HG03196 (cell line): Measurements from ENCODE around the gene TCAP.

Source experiments
- ATAC-seq: cut with Tn5 transposase; IDR thresholded peaks from one replicate; pipeline ENCODE4 v1.9.1; 2021; ENCODE audit not compliant: unreplicated experiment

Gene TCAP

DNA sequence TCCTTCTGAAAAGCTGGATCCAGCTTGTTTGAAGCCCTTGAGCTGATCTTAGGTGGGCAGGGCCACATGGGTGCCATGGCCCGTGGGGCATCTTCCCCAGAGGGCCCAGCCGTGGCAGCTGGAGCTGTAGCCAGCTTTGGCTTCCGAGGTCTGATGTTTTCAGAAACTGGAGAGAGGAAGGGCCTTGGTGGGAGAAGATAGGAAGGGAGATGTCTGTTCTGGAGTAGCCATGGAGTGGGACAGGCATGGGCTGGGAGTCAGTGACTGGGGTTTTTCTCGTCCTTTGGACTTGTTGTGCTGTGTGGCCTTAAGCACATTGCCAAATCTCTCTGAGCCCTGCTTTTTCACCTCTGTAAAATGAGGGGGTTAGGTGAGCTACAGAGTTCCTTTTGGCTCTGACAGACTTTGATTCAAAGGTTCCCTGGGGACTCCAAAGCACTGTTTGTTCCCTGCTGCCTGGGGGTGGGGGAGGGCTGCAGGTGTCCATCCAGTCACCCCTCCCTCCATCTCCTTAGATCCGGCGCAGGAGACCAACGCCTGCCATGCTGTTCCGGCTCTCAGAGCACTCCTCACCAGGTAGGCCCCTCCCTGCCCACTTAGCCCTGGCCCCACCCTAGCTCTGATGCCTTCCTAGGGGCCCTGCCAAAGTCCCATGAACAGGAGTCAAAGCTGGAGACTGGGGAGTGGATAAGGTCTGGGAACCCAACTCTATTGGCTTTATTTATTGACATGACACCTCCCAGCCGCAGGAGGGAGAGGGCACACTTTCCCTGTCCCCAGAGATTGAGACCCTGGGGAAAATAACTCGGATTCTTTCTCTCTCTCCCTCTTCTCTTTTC, 36.3 kb upstream of the TCAP start:
- no peak for ATAC-seq

DNA sequence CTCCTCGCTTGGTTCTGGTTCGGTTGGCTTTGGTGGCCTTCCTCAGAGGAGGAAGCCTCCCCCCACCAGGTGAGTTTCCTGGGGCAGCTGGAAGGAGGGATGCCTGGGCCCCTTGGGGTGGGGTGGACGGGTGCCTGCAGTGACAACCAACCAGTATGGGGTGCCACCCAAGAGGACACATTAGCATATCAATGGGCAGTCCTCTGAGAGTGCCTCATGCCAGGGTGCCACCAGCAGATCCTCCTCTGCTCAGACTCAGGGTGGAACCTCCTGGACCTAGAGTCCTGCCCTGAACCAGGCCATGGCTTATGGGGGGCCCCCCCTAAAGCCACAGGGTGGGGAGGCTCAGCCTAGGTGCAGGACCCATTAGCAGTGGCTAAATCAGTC, 35.7 kb upstream of the TCAP start:
- no peak for ATAC-seq

DNA sequence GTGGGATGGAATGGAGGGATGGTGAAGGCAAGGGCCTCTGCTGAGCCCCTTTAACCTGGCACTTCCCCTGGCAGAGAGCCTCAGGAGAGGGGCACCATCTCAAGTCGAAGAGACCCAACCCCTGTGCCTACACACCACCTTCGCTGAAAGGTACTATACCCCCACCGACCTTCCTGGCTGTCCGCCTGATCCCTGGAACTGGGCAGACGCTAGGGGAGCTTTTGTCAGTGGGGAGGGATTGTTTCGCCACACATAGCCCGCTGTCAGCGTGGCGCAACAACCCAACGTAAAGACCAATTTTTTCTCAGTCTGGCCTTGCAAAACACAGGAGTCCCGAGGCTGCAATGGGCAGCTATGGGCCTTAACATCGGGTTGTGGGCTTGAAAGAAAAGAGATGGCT, 35.3 kb upstream of the TCAP start:
- no peak for ATAC-seq

DNA sequence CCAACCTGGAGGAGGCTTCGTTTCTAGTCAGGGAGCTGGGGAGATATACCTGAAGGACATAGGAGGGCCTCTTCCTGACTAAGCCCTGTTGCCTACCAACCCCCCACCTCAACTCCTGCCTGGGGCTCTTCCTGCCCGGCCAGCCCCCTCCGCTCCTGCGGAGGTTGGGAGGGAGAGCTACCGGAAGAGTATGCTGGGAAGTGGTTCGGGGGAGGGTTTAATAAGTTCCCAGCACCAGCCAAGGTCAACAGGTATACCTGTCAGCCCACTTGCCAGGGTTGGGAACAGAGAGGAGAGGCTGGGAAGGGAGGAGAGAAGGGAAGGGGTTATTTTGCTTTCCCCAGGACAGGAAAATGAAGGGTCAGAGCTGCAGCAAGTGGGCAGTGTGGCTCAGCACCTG, 33.7 kb upstream of the TCAP start:
- no peak for ATAC-seq

DNA sequence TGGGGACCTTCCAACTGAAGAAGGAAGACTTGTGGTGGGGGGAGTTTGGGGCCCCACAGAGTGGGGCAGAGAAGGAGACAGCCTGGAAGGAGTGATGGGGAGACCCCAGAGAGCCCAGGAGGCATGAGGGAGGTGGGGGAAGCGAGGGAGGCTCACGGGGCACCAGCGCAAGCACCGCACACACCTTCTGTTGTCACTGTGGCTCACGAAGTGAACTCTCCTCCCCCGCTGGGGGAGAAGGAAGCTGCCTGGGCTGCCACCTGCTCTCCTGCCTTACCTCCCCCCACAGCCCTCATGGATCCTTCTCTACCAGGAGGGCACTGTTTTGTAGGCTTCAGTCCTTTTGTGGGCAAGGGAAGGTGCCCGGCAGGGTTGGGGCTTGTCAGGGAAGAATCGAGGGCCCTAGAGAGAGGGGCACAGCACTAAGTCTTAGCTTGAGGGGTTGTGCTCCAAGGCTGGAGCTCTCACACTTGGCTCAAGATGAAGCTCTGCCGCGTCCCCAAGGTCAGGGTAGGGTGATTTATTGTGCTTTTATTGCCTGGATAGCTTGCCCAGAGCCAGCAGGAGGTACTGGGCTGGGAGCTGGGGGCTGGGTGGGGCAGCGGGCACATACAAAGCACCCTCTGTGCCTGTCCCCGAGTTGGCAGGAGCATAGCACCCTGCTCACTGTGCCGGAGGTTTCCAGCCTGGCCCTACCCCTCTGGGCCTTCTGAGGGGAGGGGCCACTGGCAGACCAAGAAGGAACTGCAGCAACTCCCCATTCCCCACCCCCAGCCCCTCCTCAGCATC, 32.8 kb upstream of the TCAP start:
- ATAC-seq: no peak

DNA sequence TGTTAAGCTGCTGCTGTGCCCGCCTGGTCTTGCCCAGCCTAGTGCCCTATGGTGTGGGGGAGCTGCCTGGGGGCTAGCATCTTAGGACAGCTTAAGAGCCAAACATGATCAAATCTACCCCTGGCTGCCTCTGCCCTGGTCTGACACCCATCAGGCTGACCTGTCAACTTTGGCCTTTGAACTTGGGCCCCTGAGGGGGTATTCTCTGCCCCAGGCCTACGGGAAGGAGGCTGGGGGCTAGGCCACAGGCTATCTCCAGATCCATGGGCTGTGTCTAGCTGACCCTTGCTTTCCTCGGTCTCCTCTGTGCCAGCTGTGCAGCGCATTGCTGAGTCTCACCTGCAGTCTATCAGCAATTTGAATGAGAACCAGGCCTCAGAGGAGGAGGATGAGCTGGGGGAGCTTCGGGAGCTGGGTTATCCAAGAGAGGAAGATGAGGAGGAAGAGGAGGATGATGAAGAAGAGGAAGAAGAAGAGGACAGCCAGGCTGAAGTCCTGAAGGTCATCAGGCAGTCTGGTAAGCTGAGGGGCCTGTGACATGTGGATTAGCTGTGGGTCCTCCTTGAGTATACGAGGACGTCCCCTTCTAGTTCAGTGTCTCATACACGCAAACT, 31.5 kb upstream of the TCAP start:
- ATAC-seq: no peak

DNA sequence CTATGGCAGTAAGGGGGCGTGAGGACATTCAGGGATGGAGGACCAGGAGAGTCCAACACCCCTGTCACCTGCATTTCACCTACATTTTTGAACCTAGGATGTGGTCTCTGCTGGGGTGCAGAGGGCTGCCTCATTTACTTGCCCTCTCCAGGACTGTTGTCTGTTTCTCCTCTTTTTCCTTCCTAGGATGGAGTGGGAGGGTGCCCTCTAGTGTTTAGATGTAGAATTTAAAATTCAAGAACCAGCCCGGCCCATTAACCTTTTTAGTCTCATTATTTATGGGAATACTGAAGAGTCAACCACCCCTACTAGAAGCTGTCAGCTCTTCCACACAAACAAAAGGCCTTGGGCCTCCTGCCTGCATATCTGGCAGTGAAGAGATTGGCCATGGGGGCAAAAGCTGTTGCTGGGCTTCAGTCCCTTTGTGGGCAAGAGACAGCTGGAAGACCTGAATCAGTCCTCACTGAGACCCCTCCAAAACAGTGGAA, 30.7 kb upstream of the TCAP start:
- no peak for ATAC-seq

DNA sequence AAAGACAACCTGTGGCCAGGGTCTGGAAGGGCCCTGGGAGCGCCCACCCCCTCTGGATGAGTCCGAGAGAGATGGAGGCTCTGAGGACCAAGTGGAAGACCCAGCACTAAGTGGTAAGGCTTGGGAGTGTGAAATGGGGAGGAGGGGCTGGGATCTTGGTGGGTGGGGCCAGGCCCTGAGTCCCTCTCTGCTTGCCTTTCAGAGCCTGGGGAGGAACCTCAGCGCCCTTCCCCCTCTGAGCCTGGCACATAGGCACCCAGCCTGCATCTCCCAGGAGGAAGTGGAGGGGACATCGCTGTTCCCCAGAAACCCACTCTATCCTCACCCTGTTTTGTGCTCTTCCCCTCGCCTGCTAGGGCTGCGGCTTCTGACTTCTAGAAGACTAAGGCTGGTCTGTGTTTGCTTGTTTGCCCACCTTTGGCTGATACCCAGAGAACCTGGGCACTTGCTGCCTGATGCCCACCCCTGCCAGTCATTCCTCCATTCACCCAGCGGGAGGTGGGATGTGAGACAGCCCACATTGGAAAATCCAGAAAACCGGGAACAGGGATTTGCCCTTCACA, 29.5 kb upstream of the TCAP start:
- ATAC-seq: no peak

DNA sequence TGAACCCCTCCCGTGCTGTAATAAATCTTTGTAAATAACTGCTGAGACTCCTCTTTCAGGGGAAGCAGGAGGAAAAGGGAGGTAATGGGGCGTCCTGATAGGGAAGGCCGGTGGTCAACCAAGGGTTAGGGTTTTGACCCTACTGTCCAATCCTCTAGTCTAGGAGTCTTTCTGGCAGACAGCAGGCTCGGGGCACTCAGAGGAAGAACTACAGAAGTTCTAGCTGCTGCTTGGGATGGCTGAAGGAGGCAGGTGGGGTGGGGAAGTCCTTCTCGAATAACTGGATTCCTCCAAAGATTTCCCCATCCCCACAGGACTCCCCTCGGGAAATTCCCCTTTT, 28.6 kb upstream of the TCAP start:
- peak; percentile 3 for ATAC-seq

DNA sequence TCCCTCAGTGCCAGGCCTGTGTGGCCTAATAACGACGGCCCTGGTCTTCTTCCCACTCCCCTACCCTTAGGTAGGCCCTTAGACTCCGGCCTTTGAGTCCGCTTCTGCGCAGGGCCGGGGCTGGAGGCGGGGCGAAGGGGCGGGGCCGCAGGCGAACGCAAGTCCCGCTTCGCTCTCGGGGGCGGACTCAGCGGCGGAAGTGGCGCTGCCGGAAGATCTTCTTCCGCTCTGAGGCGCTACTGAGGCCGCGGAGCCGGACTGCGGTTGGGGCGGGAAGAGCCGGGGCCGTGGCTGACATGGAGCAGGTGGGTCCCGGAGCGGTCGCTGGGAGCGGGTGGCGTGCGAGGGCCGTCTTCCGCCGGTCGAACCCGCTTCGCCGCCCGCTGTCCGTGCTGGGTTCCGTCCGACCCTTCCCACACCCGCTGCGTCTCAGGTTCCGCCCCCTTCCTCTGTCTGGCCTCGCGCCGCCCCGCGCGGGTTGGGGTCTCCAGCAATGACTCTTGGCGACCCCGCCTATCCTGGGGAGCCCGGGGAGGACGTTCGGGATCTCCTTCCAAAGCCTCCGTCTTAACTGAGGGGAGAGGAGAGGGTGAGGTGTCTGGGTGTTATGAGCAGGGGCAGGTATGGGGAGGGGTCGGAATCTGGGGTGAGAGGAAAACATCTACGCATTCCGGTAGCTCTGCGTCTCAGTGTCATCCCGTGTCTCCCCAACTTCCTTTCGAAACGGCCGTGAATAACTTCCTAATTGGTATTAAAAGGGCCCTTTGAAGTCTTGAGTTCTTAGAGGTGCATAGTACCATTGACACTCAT, 28.0 kb upstream of the TCAP start, which contains the start of gene STARD3:
TSS of gene STARD3 (plus strand) at position 218 of the 810 bp plus-strand sequence. CDS start 16,388 bp downstream, outside the sequence.
- peak; percentile 65 for ATAC-seq

DNA sequence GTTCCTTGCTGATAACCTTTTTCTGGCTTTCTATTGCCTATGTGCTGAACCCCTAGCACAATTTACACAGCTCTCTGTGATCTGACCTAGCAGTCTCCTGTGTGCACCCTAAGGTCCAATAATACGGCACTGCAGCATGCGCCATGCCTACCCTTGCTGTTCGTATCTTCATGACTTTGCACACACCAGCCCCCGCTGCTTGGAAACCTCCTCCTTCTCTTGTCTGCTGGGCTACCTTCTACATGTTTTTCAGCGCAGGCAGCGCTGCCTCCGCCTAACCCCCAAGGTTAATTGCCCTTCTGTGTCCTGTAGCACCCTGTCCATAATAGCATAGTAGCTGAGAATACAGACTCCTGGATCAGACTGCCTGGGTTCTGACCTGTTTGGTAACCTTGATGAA, 26.8 kb upstream of the TCAP start:
- no peak for ATAC-seq

DNA sequence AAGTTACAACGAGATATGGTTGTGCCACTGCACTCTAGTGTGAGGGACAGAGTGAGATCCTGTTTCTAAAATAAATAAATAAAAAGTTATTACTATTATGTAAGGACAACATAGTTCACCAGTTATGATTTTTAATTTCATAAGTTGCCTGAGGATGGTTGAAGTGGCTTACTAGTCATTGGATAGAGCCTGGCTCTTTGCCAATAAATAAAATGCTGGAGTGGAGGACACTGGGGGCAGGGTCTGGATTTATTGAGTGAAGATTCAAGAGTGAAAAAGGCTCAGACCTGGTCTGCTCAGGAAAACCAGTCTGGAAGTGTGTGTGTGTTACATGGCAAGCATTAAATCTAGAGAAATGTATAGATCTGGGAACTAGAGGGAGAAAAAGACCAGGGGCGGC, 26.1 kb upstream of the TCAP start:
- no peak for ATAC-seq

DNA sequence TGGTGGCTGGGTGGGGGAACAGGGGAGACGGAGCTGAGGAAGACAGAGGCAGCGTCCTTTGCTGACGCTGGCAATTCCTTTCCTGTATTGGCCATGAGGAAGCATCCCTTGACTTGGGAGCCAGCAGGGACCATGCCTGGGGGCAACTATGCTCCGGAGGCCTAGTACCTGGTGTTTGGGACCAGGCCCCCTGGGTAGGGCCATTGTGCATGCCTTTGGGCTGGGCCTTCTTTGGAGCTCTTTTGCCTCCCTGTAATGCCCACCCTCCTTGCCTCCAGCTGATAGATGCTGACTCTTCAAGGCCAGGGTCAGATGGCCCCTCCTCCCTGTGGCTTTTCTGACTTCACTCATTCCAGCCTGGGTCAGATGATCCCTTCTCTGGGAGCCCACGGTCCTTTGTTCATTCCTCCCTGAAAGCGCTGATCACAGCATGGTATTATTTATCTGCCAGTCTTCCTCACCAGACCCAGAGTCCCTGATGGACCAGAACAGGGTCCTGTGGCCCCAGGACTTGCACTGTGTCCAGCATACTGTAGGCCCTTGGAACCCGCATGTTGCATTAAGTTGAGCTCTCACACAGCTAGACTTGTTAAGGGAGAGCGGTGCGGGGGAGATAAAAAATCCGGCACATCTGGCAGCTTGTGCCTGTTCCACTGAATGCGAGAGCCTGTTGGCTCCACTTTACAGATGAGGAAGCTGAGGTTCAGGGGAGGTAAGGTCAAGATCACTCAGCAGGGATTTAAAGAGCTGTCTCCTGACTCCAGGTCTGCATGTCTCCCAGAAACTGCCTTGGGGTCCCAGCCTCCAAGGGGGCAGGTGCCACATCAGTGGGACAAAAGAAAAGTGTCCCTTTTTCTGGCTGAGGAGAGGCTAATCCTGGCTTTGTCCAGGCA, 25.3 kb upstream of the TCAP start:
- ATAC-seq: no peak

DNA sequence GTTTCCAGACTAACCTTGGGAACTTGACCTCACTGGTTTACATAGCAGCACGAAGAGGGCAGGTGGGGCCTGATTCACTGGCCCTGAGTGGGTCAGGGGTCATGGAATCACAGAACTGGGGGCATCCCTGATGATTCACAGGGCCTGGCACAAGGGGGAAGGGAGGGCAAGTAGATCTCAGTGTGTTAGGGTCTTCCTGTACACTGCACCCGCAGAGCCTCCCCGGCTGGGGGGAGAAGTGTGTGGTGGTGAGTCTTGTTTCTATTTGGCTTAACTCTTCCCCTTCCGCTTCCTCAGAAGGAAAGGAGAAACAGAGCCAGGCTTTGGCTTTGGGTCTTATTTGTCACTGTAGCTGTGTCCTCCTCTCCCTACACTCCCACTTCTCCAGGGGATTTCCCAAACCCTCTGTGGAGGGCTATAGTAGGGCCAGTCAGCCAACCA, 24.5 kb upstream of the TCAP start:
- no peak for ATAC-seq

DNA sequence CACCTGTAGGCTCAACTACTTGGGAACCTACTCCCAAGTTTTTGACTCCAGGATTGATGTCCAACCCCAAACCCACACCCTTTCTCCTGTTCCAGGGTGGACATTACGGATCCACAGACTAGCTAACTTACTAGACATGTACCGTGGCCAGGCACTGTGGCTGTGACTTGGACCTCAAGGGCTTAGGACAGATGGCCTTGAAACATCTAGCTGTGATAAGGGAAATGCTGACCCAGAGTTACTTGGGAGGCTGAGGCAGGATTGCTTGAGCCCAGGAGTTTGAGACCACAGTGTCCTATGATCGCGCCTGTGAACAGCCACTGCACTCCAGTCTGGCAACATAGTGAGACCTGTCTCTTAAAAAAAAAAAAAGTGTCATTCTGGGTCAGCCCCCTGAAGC, 24.1 kb upstream of the TCAP start:
- ATAC-seq: no peak

DNA sequence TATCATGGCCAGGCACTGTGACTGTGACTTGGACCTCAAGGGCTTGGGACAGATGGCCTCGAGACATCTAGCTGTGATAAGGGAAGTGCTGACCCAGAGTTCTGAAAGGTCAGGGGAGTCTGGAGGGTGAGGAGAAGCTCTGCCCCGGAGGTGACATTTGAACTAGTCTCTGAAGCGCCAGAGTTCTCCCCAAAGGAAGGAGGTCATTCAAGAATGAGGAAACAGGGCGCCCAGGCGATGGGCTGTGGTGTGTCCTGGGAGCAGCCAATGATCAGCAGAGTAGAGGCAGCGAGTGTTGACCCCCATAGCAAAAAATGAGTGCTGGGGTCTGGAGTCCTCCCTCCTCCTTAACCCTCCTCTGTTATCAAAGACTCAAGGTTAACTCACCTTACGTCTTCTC, 23.3 kb upstream of the TCAP start:
- no peak for ATAC-seq

DNA sequence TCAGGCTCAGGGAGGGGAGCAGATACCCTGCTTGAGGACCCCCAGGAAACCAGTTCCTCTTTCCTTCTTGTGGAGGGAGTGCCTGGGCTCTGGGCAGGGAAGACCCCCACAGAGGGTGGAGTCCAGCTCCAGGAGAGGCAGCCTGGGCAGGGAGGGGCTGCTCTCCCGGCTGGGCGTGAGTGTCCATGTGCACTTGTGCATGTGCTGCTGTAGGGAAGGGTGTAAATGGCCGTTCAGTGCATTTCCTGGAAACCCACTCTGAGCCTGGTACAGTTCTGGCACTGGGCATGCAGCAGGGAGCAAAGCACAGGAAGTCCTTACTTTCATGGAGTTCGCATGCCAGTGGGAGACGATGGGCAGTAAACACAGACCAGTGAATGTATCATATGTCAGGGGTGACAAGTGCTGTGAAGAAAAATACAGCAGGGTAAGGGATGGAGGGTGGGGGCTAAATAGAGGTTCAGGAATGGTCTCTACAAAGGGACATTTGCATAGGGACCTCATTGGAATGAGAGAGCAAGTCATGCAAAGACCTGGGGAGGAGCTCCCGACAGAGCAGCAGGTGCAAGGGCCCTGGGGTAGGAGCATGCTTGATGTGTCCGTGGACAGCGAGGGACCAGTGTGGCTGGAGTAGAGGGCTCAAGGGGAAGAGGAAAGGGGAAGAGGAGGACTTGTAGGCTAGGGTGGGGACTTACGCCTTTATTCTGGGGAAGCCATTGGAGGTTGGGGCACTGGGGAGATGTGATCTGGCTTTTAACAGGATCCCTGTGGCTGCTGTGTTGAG, 22.7 kb upstream of the TCAP start:
- ATAC-seq: no peak

DNA sequence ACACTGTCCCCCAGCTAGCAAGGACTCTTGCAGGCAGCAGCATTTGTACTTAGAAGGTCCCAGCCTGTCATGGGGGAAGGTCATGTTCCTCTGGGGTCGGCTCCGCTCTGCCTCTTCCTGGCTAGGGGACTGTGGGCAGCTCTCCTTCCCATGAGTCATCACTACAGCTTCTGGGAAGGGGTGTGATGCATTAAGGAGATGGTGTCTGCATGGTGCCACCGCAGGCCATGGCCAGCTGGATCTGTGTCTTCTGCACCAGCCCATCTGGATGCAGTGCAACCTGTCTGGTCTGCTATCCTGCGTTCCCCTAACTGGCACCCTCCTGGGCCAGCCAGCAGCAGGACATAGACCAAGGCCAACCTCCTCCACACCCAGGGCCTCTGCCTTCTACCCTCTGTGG, 21.9 kb upstream of the TCAP start:
- no peak for ATAC-seq

DNA sequence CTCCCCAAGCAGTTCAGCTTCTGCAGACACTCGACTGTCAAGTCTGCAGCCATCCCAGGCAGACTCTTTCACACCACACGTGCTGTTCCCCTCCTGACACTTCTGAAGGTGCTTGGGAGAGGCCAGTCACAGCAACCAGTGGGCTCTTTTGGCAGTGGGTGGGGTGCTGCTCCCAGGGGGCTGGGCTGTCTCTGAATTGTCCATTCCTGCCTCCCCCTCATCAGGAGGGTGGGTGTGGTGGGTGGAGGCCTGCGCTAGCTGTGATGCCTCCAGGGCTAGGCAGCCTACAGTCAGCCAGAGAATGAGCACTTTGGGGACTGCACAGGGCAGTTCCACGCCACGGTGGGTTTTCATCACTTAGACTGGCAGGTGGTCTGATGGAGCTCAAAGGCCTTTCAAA, 17.9 kb upstream of the TCAP start:
- ATAC-seq: no peak
